Left lobe of liver (tissue), 2 donors: ENCODE measurements around the gene CDCP2. TPM values are rescaled to one million over a fixed set of nuclear protein-coding genes. Genes with fewer than 3 reads are reported as not detected.

Experiments used
- ATAC-seq: fragments of 200-7000 bp; cut with Tn5 transposase; one replicate; pipeline ENCODE4 v1.9.1; 2020; ENCODE audit warnings: mild to moderate bottlenecking, moderate library complexity
- DNase-seq: peaks from one replicate; pipeline ENCODE4 v3.0.0-alpha.2; 2020; ENCODE audit warnings: low spot score
- total RNA-seq: library from RNA; stranded (reverse); gene quantifications from one replicate; pipeline ENCODE4 v1.2.1, GENCODE V29; 2021
- donor health status: DM: no; HTN: no; CAD: no; lungs with moderate emphysema.
- donor health status: DM: no; HTN: yes; CAD: no.

CDCP2 gene
- total RNA-seq, 1 donor from 2014 or later: not detected

GRCh38 chr1:54137534-54138061, 15.2 kb downstream of the CDCP2 start:
- DNase-seq: no peak
- peak; percentile 33 for ATAC-seq

GRCh38 chr1:54136963-54137533, 15.8 kb downstream of the CDCP2 start:
- DNase-seq: no peak
- no peak for ATAC-seq

- ATAC-seq (no peak), DNase-seq (no peak)
Observed at GRCh38 chr1:54136269-54136896, 16.4 kb downstream of the CDCP2 start.

GRCh38 chr1:54135436-54136120, 17.2 kb downstream of the CDCP2 start:
- ATAC-seq: no peak

GRCh38 chr1:54134295-54134694, 18.5 kb downstream of the CDCP2 start:
- DNase-seq: no peak

More at GRCh38 chr1:54135436-54136120, 17.2 kb downstream of the CDCP2 start:
- no peak for DNase-seq

GRCh38 chr1:54132495-54132894, 20.3 kb downstream of the CDCP2 start:
- ATAC-seq (no peak), DNase-seq (no peak)

More at GRCh38 chr1:54134295-54134694, 18.5 kb downstream of the CDCP2 start:
- no peak for ATAC-seq

GRCh38 chr1:54131419-54131818, 21.4 kb downstream of the CDCP2 start:
- ATAC-seq: no peak

GRCh38 chr1:54129858-54130257, 22.9 kb downstream of the CDCP2 start:
- no peak for ATAC-seq
- DNase-seq: no peak

More at GRCh38 chr1:54131419-54131818, 21.4 kb downstream of the CDCP2 start:
- no peak for DNase-seq

- DNase-seq (no peak), ATAC-seq (no peak)
Observed at GRCh38 chr1:54127594-54128300, 25.1 kb downstream of the CDCP2 start.

- ATAC-seq: no peak
- no peak for DNase-seq
Observed at GRCh38 chr1:54126271-54126815, 26.5 kb downstream of the CDCP2 start.

- ATAC-seq: peak; percentile 94
- DNase-seq: peak; percentile 83
Observed at GRCh38 chr1:54125386-54126070, 27.3 kb downstream of the CDCP2 start.

- ATAC-seq (no peak), DNase-seq (no peak)
Observed at GRCh38 chr1:54124906-54125305, 27.9 kb downstream of the CDCP2 start.

- DNase-seq: no peak
- no peak for ATAC-seq
Observed at GRCh38 chr1:54124472-54124871, 28.3 kb downstream of the CDCP2 start.

GRCh38 chr1:54122992-54123391, 29.8 kb downstream of the CDCP2 start:
- DNase-seq (no peak), ATAC-seq (no peak)

- no peak for DNase-seq
- ATAC-seq: no peak
Observed at GRCh38 chr1:54122135-54122751, 30.6 kb downstream of the CDCP2 start.

GRCh38 chr1:54121482-54122134, 31.2 kb downstream of the CDCP2 start:
- ATAC-seq: peak; percentile 75
- peak; percentile 74 for DNase-seq

- DNase-seq (no peak), ATAC-seq (no peak)
Observed at GRCh38 chr1:54120698-54121481, 31.9 kb downstream of the CDCP2 start.

- DNase-seq (no peak), ATAC-seq (no peak)
Observed at GRCh38 chr1:54120018-54120697, 32.6 kb downstream of the CDCP2 start.
